Activated naive CD4-positive, alpha-beta T cell treated with anti-CD3 and anti-CD28 coated beads for 36 hours (primary cell): Measurements from ENCODE around the gene DRGX. TPM values are rescaled to one million over a fixed set of nuclear protein-coding genes. Genes with fewer than 3 reads are reported as not detected.

ENCODE experiments used
- CTCF ChIA-PET: fragments of 350-600 bp; sonication (Branson Sonifier 250); formaldehyde crosslinking; loops from one replicate; lab custom pipeline; 2021; ENCODE audit warnings: antibody characterized with exemption; lab: Charles Lee
- DNase-seq: peaks from one replicate; pipeline ENCODE4 v3.0.0-alpha.2; 2020
- H3K27ac Mint-ChIP-seq: one replicate; pipeline ENCODE4 v1.8.0; 2021; ENCODE audit warnings: mild to moderate bottlenecking, mixed read lengths
- H3K27me3 Mint-ChIP-seq: one replicate; pipeline ENCODE4 v1.8.0; 2021; ENCODE audit warnings: low read depth, mixed read lengths
- H3K36me3 Mint-ChIP-seq: one replicate; pipeline ENCODE4 v1.8.0; 2021; ENCODE audit warnings: low read depth, mixed read lengths
- H3K4me1 Mint-ChIP-seq: one replicate; pipeline ENCODE4 v1.8.0; 2021; ENCODE audit warnings: low read depth, mixed read lengths
- H3K4me3 Mint-ChIP-seq: one replicate; pipeline ENCODE4 v1.8.0; 2021; ENCODE audit warnings: mild to moderate bottlenecking, moderate library complexity, mixed read lengths
- H3K9me3 Mint-ChIP-seq: one replicate; pipeline ENCODE4 v1.8.0; 2021; ENCODE audit warnings: mixed read lengths
- intact Hi-C: fragments of 100-400 bp; cut with micrococcal nuclease; formaldehyde crosslinking; loops from one replicate; pipeline ENCODE4 v1.15.1; 2023
- total RNA-seq, 2 experiments: library from RNA; stranded (reverse); gene quantifications; one replicate each; pipeline ENCODE4 v1.2.3, GENCODE V29; 2021

DRGX gene
- total RNA-seq, 2 experiments from 2014 or later = not detected

- H3K27me3 Mint-ChIP-seq = peaks cover 32% of the 10 kb centered on the region
- no peaks in the 10 kb centered on the region for H3K4me1 Mint-ChIP-seq
- intact Hi-C loops = no loop called here
- DNase-seq = no peak
- CTCF ChIA-PET = interaction anchor here (0.6 kb wide), 1 partner anchor 11 kb away, joined by 3 read pairs; no protein-coding TSS in a partner anchor
- H3K9me3 Mint-ChIP-seq = no peaks in the 10 kb centered on the region
- no peak overlapping the region for H3K4me3 Mint-ChIP-seq
- no peaks in the 10 kb centered on the region for H3K36me3 Mint-ChIP-seq
- H3K27ac Mint-ChIP-seq = no peak overlapping the region
Observed at GRCh38 chr10:49388161-49388560, 7.7 kb downstream of the DRGX start.

- no peak overlapping the region for H3K27ac Mint-ChIP-seq
- no peaks in the 10 kb centered on the region for H3K36me3 Mint-ChIP-seq
Observed at GRCh38 chr10:49387071-49387470, 8.8 kb downstream of the DRGX start.

GRCh38 chr10:49385939-49386922, 9.7 kb downstream of the DRGX start:
- intact Hi-C loops = no loop called here
- no peaks in the 10 kb centered on the region for H3K36me3 Mint-ChIP-seq
- H3K27me3 Mint-ChIP-seq = peaks cover 21% of the 10 kb centered on the region
- H3K27ac Mint-ChIP-seq = no peak overlapping the region
- no peak overlapping the region for H3K4me3 Mint-ChIP-seq
- CTCF ChIA-PET = no interaction called here
- DNase-seq = no peak
- H3K4me1 Mint-ChIP-seq = no peaks in the 10 kb centered on the region
- H3K9me3 Mint-ChIP-seq = no peaks in the 10 kb centered on the region

More at GRCh38 chr10:49387071-49387470, 8.8 kb downstream of the DRGX start:
- Mint-ChIP-seq H3K9me3 (no peaks in the 10 kb centered on the region), H3K4me3 (no peak overlapping the region), H3K27me3 (peaks cover 26% of the 10 kb centered on the region), H3K4me1 (no peaks in the 10 kb centered on the region)
- no peak for DNase-seq
- CTCF ChIA-PET = no interaction called here
- intact Hi-C loops = no loop called here

- CTCF ChIA-PET = no interaction called here
- no peaks in the 10 kb centered on the region for H3K36me3 Mint-ChIP-seq
- H3K4me1 Mint-ChIP-seq = no peaks in the 10 kb centered on the region
- intact Hi-C loops = no loop called here
- peaks cover 12% of the 10 kb centered on the region for H3K27me3 Mint-ChIP-seq
- no peak for DNase-seq
- no peaks in the 10 kb centered on the region for H3K9me3 Mint-ChIP-seq
- no peak overlapping the region for H3K27ac Mint-ChIP-seq
- H3K4me3 Mint-ChIP-seq = no peak overlapping the region
Observed at GRCh38 chr10:49384268-49384953, 11.5 kb downstream of the DRGX start.

- H3K4me1 Mint-ChIP-seq = no peaks in the 10 kb centered on the region
- no peaks in the 10 kb centered on the region for H3K9me3 Mint-ChIP-seq
- intact Hi-C loops = no loop called here
- no peak overlapping the region for H3K4me3 Mint-ChIP-seq
- no peak overlapping the region for H3K27ac Mint-ChIP-seq
- no peak for DNase-seq
- CTCF ChIA-PET = no interaction called here
- no peaks in the 10 kb centered on the region for H3K36me3 Mint-ChIP-seq
- peaks cover 9% of the 10 kb centered on the region for H3K27me3 Mint-ChIP-seq
Observed at GRCh38 chr10:49383853-49384252, 12.0 kb downstream of the DRGX start.

- no peaks in the 10 kb centered on the region for H3K36me3 Mint-ChIP-seq
- CTCF ChIA-PET = no interaction called here
- intact Hi-C loops = no loop called here
- no peaks in the 10 kb centered on the region for H3K9me3 Mint-ChIP-seq
- DNase-seq = no peak
- H3K27ac Mint-ChIP-seq = no peak overlapping the region
- peaks cover 5% of the 10 kb centered on the region for H3K27me3 Mint-ChIP-seq
- no peaks in the 10 kb centered on the region for H3K4me1 Mint-ChIP-seq
- no peak overlapping the region for H3K4me3 Mint-ChIP-seq
Observed at GRCh38 chr10:49382826-49383225, 13.1 kb downstream of the DRGX start.

GRCh38 chr10:49382226-49382625, 13.7 kb downstream of the DRGX start:
- Mint-ChIP-seq H3K9me3 (no peaks in the 10 kb centered on the region), H3K36me3 (no peaks in the 10 kb centered on the region), H3K4me3 (no peak overlapping the region), H3K27ac (no peak overlapping the region), H3K4me1 (no peaks in the 10 kb centered on the region), H3K27me3 (peaks cover 5% of the 10 kb centered on the region)
- CTCF ChIA-PET = no interaction called here
- DNase-seq = no peak
- intact Hi-C loops = no loop called here

- CTCF ChIA-PET = no interaction called here
- no peaks in the 10 kb centered on the region for H3K4me1 Mint-ChIP-seq
- no peak overlapping the region for H3K4me3 Mint-ChIP-seq
- DNase-seq = no peak
- intact Hi-C loops = no loop called here
- peaks cover 5% of the 10 kb centered on the region for H3K27me3 Mint-ChIP-seq
- no peak overlapping the region for H3K27ac Mint-ChIP-seq
- H3K36me3 Mint-ChIP-seq = no peaks in the 10 kb centered on the region
- H3K9me3 Mint-ChIP-seq = no peaks in the 10 kb centered on the region
Observed at GRCh38 chr10:49381111-49381900, 14.6 kb downstream of the DRGX start.

- Mint-ChIP-seq H3K36me3 (no peaks in the 10 kb centered on the region), H3K4me1 (no peaks in the 10 kb centered on the region), H3K9me3 (no peaks in the 10 kb centered on the region), H3K27ac (no peak overlapping the region), H3K27me3 (peaks cover 7% of the 10 kb centered on the region), H3K4me3 (no peak overlapping the region)
- no peak for DNase-seq
- CTCF ChIA-PET = no interaction called here
- intact Hi-C loops = no loop called here
Observed at GRCh38 chr10:49379596-49380410, 16.1 kb downstream of the DRGX start.

- H3K27me3 Mint-ChIP-seq = peaks cover 4% of the 10 kb centered on the region
- no peak overlapping the region for H3K27ac Mint-ChIP-seq
- H3K36me3 Mint-ChIP-seq = no peaks in the 10 kb centered on the region
- no peak for DNase-seq
- CTCF ChIA-PET = no interaction called here
- H3K9me3 Mint-ChIP-seq = no peaks in the 10 kb centered on the region
- H3K4me3 Mint-ChIP-seq = no peak overlapping the region
- no peaks in the 10 kb centered on the region for H3K4me1 Mint-ChIP-seq
- intact Hi-C loops = no loop called here
Observed at GRCh38 chr10:49377256-49377655, 18.6 kb downstream of the DRGX start.

GRCh38 chr10:49375611-49376010, 20.3 kb downstream of the DRGX start:
- no peak overlapping the region for H3K27ac Mint-ChIP-seq
- no peaks in the 10 kb centered on the region for H3K4me1 Mint-ChIP-seq
- no peaks in the 10 kb centered on the region for H3K36me3 Mint-ChIP-seq
- intact Hi-C loops = no loop called here
- no peak for DNase-seq
- CTCF ChIA-PET = no interaction called here
- H3K9me3 Mint-ChIP-seq = no peaks in the 10 kb centered on the region
- H3K27me3 Mint-ChIP-seq = peaks cover 1% of the 10 kb centered on the region
- no peak overlapping the region for H3K4me3 Mint-ChIP-seq
